ENCODE results near the gene PKN2.

The PKN2 gene

GRCh38 chr1:88691540-88691939 lies 7.5 kb downstream of the PKN2 start:
- TF ChIP-seq CTCF (IDR thresholded peaks at IDR 0.05; ENCODE audit: low read length), result no peak
- no peak for TF ChIP-seq EZH2phosphoT487 (IDR thresholded peaks at IDR 0.05; ENCODE audit: low read length)
- TF ChIP-seq EZH2 (optimal IDR thresholded peaks at IDR 0.05; ENCODE audit: low read depth, low read length), result no peak
- no peak overlapping the region for H3K27ac ChIP-seq (ENCODE audit: low read length)
- H3K79me2 ChIP-seq (ENCODE audit: low read length), result peaks cover 95% of the 10 kb centered on the region
- H3K4me2 ChIP-seq (ENCODE audit: low read depth, low read length), result no peak overlapping the region
- H3K4me3 ChIP-seq (ENCODE audit: low read length), result no peak overlapping the region
- H3K9me2 ChIP-seq (replicated peaks; ENCODE audit: insufficient read depth, low read length), result no peaks in the 10 kb centered on the region
- DNase-seq, result no peak
- H2AFZ ChIP-seq (ENCODE audit: low read length), result no peak overlapping the region
- peaks cover 10% of the 10 kb centered on the region; the same call in 1 of the 2 replicates for H3K4me1 ChIP-seq (ENCODE audit: low read length)
- no peaks in the 10 kb centered on the region for H3K36me3 ChIP-seq (replicated peaks; ENCODE audit: insufficient read depth, low read length)
- no peaks in the 10 kb centered on the region for H3F3A ChIP-seq (ENCODE audit: insufficient read depth, low read length)
- peaks cover 8% of the 10 kb centered on the region; the same call in 1 of the 2 replicates for H4K20me1 ChIP-seq (ENCODE audit: insufficient read depth, low read length)
- H3K9me3 ChIP-seq (replicated peaks; ENCODE audit: insufficient read depth, low read length), result no peaks in the 10 kb centered on the region
- H3K27me3 ChIP-seq (replicated peaks; ENCODE audit: insufficient read depth, low read length), result no peaks in the 10 kb centered on the region
- H3K9ac ChIP-seq (ENCODE audit: low read length), result no peak overlapping the region

- Histone ChIP-seq H3K9ac (ENCODE audit: low read length) (no peak overlapping the region), H3K9me3 (replicated peaks; ENCODE audit: insufficient read depth, low read length) (no peaks in the 10 kb centered on the region), H3F3A (ENCODE audit: insufficient read depth, low read length) (no peaks in the 10 kb centered on the region), H3K36me3 (replicated peaks; ENCODE audit: insufficient read depth, low read length) (no peaks in the 10 kb centered on the region), H3K4me2 (ENCODE audit: low read depth, low read length) (no peak overlapping the region), H3K27ac (ENCODE audit: low read length) (no peak overlapping the region), H3K79me2 (ENCODE audit: low read length) (peaks cover 87% of the 10 kb centered on the region), H3K9me2 (replicated peaks; ENCODE audit: insufficient read depth, low read length) (no peaks in the 10 kb centered on the region), H4K20me1 (ENCODE audit: insufficient read depth, low read length) (peaks cover 9% of the 10 kb centered on the region; the same call in 1 of the 2 replicates), H2AFZ (ENCODE audit: low read length) (no peak overlapping the region), H3K4me1 (ENCODE audit: low read length) (peaks cover 7% of the 10 kb centered on the region; the same call in 1 of the 2 replicates), H3K4me3 (ENCODE audit: low read length) (no peak overlapping the region), H3K27me3 (replicated peaks; ENCODE audit: insufficient read depth, low read length) (no peaks in the 10 kb centered on the region)
- no peak for DNase-seq
- TF ChIP-seq EZH2phosphoT487 (IDR thresholded peaks at IDR 0.05; ENCODE audit: low read length) (no peak), EZH2 (optimal IDR thresholded peaks at IDR 0.05; ENCODE audit: low read depth, low read length) (no peak), CTCF (IDR thresholded peaks at IDR 0.05; ENCODE audit: low read length) (no peak)
Observed at GRCh38 chr1:88695781-88696180, 11.7 kb downstream of the PKN2 start.

- H4K20me1 ChIP-seq (ENCODE audit: insufficient read depth, low read length), result 0 out of 2 replicates have a peak, but pooled peaks cover 9% of the 10 kb centered on the region
- no peak for DNase-seq
- no peak overlapping the region for H2AFZ ChIP-seq (ENCODE audit: low read length)
- H3K4me3 ChIP-seq (ENCODE audit: low read length), result no peak overlapping the region
- H3K27me3 ChIP-seq (replicated peaks; ENCODE audit: insufficient read depth, low read length), result no peaks in the 10 kb centered on the region
- no peak overlapping the region for H3K4me2 ChIP-seq (ENCODE audit: low read depth, low read length)
- H3K9ac ChIP-seq (ENCODE audit: low read length), result no peak overlapping the region
- H3K9me2 ChIP-seq (replicated peaks; ENCODE audit: insufficient read depth, low read length), result no peaks in the 10 kb centered on the region
- no peak overlapping the region for H3K27ac ChIP-seq (ENCODE audit: low read length)
- no peaks in the 10 kb centered on the region for H3K36me3 ChIP-seq (replicated peaks; ENCODE audit: insufficient read depth, low read length)
- H3F3A ChIP-seq (ENCODE audit: insufficient read depth, low read length), result peaks cover 4% of the 10 kb centered on the region; the same call in 1 of the 2 replicates
- no peaks in the 10 kb centered on the region for H3K9me3 ChIP-seq (replicated peaks; ENCODE audit: insufficient read depth, low read length)
- TF ChIP-seq CTCF (IDR thresholded peaks at IDR 0.05; ENCODE audit: low read length) (no peak), EZH2 (optimal IDR thresholded peaks at IDR 0.05; ENCODE audit: low read depth, low read length) (no peak), EZH2phosphoT487 (IDR thresholded peaks at IDR 0.05; ENCODE audit: low read length) (no peak)
- H3K4me1 ChIP-seq (ENCODE audit: low read length), result peaks cover 12% of the 10 kb centered on the region
- H3K79me2 ChIP-seq (ENCODE audit: low read length), result peaks cover 85% of the 10 kb centered on the region
Observed at GRCh38 chr1:88697503-88697902, 13.4 kb downstream of the PKN2 start.
